MM.1S (cell line): Measurements from ENCODE around the gene DKK3.

ENCODE experiments used
- DNase-seq: peaks from one replicate; pipeline ENCODE4 v3.0.0-alpha.2; 2015
- H2AFZ ChIP-seq: fragments of 300-600 bp; sonication (generic); 2 replicates; pipeline ENCODE4 v1.6.0; 2016; ENCODE audit warnings: antibody characterized with exemption, low read length
- H3F3A ChIP-seq: fragments of 300-600 bp; sonication (generic); 2 replicates; pipeline ENCODE4 v1.6.1; 2016; ENCODE audit warnings: mild to moderate bottlenecking, antibody characterized with exemption, low read length, moderate library complexity, mixed read lengths; ENCODE audit not compliant: insufficient read depth
- H3K27ac ChIP-seq: fragments of 300-600 bp; sonication (generic); 2 replicates; pipeline ENCODE4 v1.5.1; 2016; ENCODE audit warnings: mild to moderate bottlenecking, low read length
- H3K27me3 ChIP-seq: fragments of 300-600 bp; sonication (generic); replicated peaks from 2 replicates; pipeline ENCODE4 v1.6.0; 2016; ENCODE audit warnings: low read length; ENCODE audit not compliant: insufficient read depth
- H3K36me3 ChIP-seq: fragments of 300-600 bp; sonication (generic); replicated peaks from 2 replicates; pipeline ENCODE4 v1.6.1; 2016; ENCODE audit warnings: mild to moderate bottlenecking, low read length, mixed read lengths; ENCODE audit not compliant: insufficient read depth
- H3K4me1 ChIP-seq: fragments of 300-600 bp; sonication (generic); 2 replicates; pipeline ENCODE4 v1.6.1; 2016; ENCODE audit warnings: low read length, mixed read lengths
- H3K4me2 ChIP-seq: fragments of 300-600 bp; sonication (generic); 2 replicates; pipeline ENCODE4 v1.6.0; 2016; ENCODE audit warnings: low read depth, low read length
- H3K4me3 ChIP-seq: fragments of 300-600 bp; sonication (generic); 2 replicates; pipeline ENCODE4 v1.5.1; 2016; ENCODE audit warnings: low read length, mixed read lengths
- H3K79me2 ChIP-seq: fragments of 300-600 bp; sonication (generic); 2 replicates; pipeline ENCODE4 v1.6.1; 2016; ENCODE audit warnings: mixed run types, low read length, mixed read lengths
- H3K9ac ChIP-seq: fragments of 300-600 bp; sonication (generic); 2 replicates; pipeline ENCODE4 v1.6.1; 2016; ENCODE audit warnings: low read length, mixed read lengths
- H3K9me2 ChIP-seq: fragments of 300-600 bp; sonication (generic); replicated peaks from 2 replicates; pipeline ENCODE4 v1.6.1; 2016; ENCODE audit warnings: mild to moderate bottlenecking, low read length, mixed read lengths; ENCODE audit not compliant: insufficient read depth
- H3K9me3 ChIP-seq: fragments of 300-600 bp; sonication (generic); replicated peaks from 2 replicates; pipeline ENCODE4 v1.6.1; 2016; ENCODE audit warnings: mild to moderate bottlenecking, low read length, mixed read lengths; ENCODE audit not compliant: insufficient read depth
- H4K20me1 ChIP-seq: fragments of 300-600 bp; sonication (generic); 2 replicates; pipeline ENCODE4 v1.6.1; 2016; ENCODE audit warnings: mild to moderate bottlenecking, low read length, moderate library complexity, mixed read lengths; ENCODE audit not compliant: insufficient read depth
- CTCF ChIP-seq: fragments of 300-600 bp; sonication (generic); IDR thresholded peaks from 2 replicates; pipeline ENCODE4 v1.5.1; 2016; ENCODE audit warnings: antibody characterized with exemption, low read length, mixed read lengths
- EZH2 ChIP-seq: fragments of 300-600 bp; sonication (generic); optimal IDR thresholded peaks from 2 replicates; pipeline ENCODE3; 2017; ENCODE audit warnings: low read depth, mild to moderate bottlenecking, antibody characterized with exemption, low read length, mixed read lengths
- EZH2phosphoT487 ChIP-seq: fragments of 300-600 bp; sonication (generic); IDR thresholded peaks from 2 replicates; pipeline ENCODE4 v1.6.1; 2018; ENCODE audit warnings: antibody characterized with exemption, low read length

Gene DKK3

GRCh38 chr11:12045914-12046635 is 37.6 kb upstream of the DKK3 start:
- no peak overlapping the region for H3K4me3 ChIP-seq
- H4K20me1 ChIP-seq = no peaks in the 10 kb centered on the region
- H3K4me1 ChIP-seq = no peaks in the 10 kb centered on the region
- no peaks in the 10 kb centered on the region for H3K9me3 ChIP-seq
- H2AFZ ChIP-seq = no peak overlapping the region
- no peaks in the 10 kb centered on the region for H3K27me3 ChIP-seq
- no peak overlapping the region for H3K27ac ChIP-seq
- H3K9me2 ChIP-seq = no peaks in the 10 kb centered on the region
- DNase-seq = no peak
- no peaks in the 10 kb centered on the region for H3K36me3 ChIP-seq
- H3K9ac ChIP-seq = no peak overlapping the region
- H3K4me2 ChIP-seq = no peak overlapping the region
- no peaks in the 10 kb centered on the region for H3F3A ChIP-seq
- no peaks in the 10 kb centered on the region for H3K79me2 ChIP-seq
- TF ChIP-seq EZH2 (no peak), CTCF (no peak), EZH2phosphoT487 (no peak)

GRCh38 chr11:12044799-12045198 is 36.4 kb upstream of the DKK3 start:
- Histone ChIP-seq H3K4me2 (no peak overlapping the region), H3K79me2 (no peaks in the 10 kb centered on the region), H3K4me3 (no peak overlapping the region), H3K9me3 (no peaks in the 10 kb centered on the region), H3K9ac (no peak overlapping the region), H2AFZ (no peak overlapping the region), H3K4me1 (no peaks in the 10 kb centered on the region), H4K20me1 (no peaks in the 10 kb centered on the region), H3K9me2 (no peaks in the 10 kb centered on the region), H3K36me3 (no peaks in the 10 kb centered on the region), H3K27me3 (no peaks in the 10 kb centered on the region), H3F3A (no peaks in the 10 kb centered on the region), H3K27ac (no peak overlapping the region)
- no peak for TF ChIP-seq CTCF
- TF ChIP-seq EZH2 = no peak
- TF ChIP-seq EZH2phosphoT487 = no peak
- no peak for DNase-seq

GRCh38 chr11:12043959-12044791 is 35.7 kb upstream of the DKK3 start:
- peak; percentile 58 for DNase-seq
- Histone ChIP-seq H3K4me2 (peak overlapping the region; percentile 31; the same call in 1 of the 2 replicates), H3K9me3 (no peaks in the 10 kb centered on the region), H2AFZ (0 out of 2 replicates have a peak overlapping the region, but pooled peaks have one; percentile 13), H4K20me1 (no peaks in the 10 kb centered on the region), H3K9me2 (no peaks in the 10 kb centered on the region), H3K36me3 (no peaks in the 10 kb centered on the region), H3K27ac (no peak overlapping the region), H3K27me3 (no peaks in the 10 kb centered on the region), H3K9ac (no peak overlapping the region), H3K4me1 (no peaks in the 10 kb centered on the region), H3K4me3 (no peak overlapping the region), H3K79me2 (no peaks in the 10 kb centered on the region), H3F3A (no peaks in the 10 kb centered on the region)
- TF ChIP-seq CTCF = peak; percentile 92
- TF ChIP-seq EZH2phosphoT487 = no peak
